ENCODE data around the gene SORCS2.

DNA sequence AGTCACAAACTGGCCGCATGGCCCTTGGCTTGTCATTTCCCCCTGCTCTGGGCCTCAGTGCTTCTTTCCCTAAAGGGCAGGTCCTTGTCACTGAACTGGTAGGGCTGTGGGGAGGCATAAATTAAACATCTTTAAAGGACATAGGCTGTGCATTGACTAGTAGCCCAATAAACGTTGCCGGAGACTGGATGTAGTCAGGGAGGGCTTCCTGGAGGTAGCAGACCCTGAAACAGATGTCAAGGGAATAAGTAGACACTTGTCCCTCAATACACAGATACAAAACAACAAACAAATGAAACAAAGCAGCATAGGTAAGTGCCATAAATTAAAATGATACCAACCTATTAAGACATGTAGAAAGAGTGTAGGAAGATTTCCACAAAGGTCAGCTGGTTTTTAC, 314.2 kb downstream of the SORCS2 start:
- TF ChIP-seq CTCF (IDR thresholded peaks at IDR 0.05) (no peak), POLR2A (IDR thresholded peaks at IDR 0.05) (no peak)
